Mesothelial cell of epicardium (in vitro differentiated cells): ENCODE results near the gene MAPK8IP3. TPM values are rescaled to one million over a fixed set of nuclear protein-coding genes. Genes with fewer than 3 reads are reported as not detected.

Experiments
- DNase-seq, 2 experiments: peaks; one replicate each; pipeline ENCODE4 v3.0.0; 2021; ENCODE audit warnings: low spot score in 2 of 2; ENCODE audit not compliant: unreplicated experiment in 2 of 2
- H3K27ac Mint-ChIP-seq: 2 replicates; pipeline ENCODE4 v1.8.0; 2021; ENCODE audit warnings: mixed read lengths
- H3K27me3 Mint-ChIP-seq: 2 replicates; pipeline ENCODE4 v1.8.0; 2021; ENCODE audit warnings: low read depth, mixed read lengths
- H3K36me3 Mint-ChIP-seq: 2 replicates; pipeline ENCODE4 v1.8.0; 2021; ENCODE audit warnings: mixed read lengths
- H3K4me1 Mint-ChIP-seq: 2 replicates; pipeline ENCODE4 v1.8.0; 2021; ENCODE audit warnings: mixed read lengths
- H3K4me3 Mint-ChIP-seq: 2 replicates; pipeline ENCODE4 v1.8.0; 2021; ENCODE audit warnings: mild to moderate bottlenecking, moderate library complexity, mixed read lengths
- H3K9me3 Mint-ChIP-seq: 2 replicates; pipeline ENCODE4 v1.8.0; 2021; ENCODE audit warnings: mixed read lengths
- total RNA-seq: library from RNA; stranded (reverse); gene quantifications from 3 replicates; pipeline ENCODE4 v1.2.1, GENCODE V29; 2021
- TF ChIP-seq, protein P1 (sequence below): fragments of 200-600 bp; sonication (generic); IDR thresholded peaks from one replicate; pipeline ENCODE4 v1.5.0; 2021; ENCODE audit warnings: antibody characterized with exemption; ENCODE audit not compliant: unreplicated experiment

Gene MAPK8IP3
- total RNA-seq, 1 donor from 2014 or later = 182 TPM

DNA sequence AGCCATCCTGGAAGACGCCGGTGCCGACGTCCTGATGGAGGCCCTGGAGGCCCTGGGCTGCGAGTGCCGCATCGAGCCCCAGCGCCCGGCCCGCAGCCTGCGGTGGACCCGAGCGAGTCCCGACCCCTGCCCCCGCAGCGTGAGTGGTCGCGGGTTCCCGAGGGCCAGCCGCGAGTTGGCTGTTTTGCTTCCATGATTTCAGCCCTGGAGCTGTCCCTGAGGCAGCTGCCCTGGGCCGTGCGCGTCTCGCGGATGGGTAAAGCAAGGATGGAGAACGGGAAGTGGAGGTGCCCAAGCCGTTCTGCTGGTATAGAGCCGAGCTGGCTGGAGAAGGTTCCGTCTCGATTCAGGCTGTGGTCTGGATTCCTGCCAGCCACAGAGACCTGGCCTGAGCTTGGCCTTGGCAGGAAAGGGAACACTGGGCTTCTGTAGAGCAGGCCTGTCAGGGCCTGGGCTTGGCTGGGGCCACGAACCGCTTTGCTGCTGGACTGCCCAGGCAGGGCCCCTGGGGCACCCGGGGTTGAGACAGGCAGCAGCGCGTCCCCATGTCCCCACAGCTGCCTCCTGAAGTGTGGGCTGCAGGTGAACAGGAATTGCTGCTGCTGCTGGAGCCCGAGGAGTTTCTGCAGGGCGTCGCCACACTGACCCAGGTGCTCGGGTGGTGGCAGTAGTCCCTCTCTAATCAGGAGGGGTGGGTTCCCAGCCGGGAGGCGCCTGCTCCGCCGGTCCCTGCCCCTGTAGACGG, 67.9 kb downstream of the MAPK8IP3 start:
- H3K36me3 Mint-ChIP-seq = no peaks in the 10 kb centered on the region
- TF ChIP-seq, protein P1, sequence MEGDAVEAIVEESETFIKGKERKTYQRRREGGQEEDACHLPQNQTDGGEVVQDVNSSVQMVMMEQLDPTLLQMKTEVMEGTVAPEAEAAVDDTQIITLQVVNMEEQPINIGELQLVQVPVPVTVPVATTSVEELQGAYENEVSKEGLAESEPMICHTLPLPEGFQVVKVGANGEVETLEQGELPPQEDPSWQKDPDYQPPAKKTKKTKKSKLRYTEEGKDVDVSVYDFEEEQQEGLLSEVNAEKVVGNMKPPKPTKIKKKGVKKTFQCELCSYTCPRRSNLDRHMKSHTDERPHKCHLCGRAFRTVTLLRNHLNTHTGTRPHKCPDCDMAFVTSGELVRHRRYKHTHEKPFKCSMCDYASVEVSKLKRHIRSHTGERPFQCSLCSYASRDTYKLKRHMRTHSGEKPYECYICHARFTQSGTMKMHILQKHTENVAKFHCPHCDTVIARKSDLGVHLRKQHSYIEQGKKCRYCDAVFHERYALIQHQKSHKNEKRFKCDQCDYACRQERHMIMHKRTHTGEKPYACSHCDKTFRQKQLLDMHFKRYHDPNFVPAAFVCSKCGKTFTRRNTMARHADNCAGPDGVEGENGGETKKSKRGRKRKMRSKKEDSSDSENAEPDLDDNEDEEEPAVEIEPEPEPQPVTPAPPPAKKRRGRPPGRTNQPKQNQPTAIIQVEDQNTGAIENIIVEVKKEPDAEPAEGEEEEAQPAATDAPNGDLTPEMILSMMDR = peak; percentile 37
- H3K27me3 Mint-ChIP-seq = no peaks in the 10 kb centered on the region
- H3K4me1 Mint-ChIP-seq = peaks cover 21% of the 10 kb centered on the region
- peak overlapping the region; percentile 94 for H3K4me3 Mint-ChIP-seq
- H3K27ac Mint-ChIP-seq = peak overlapping the region; percentile 34
- H3K9me3 Mint-ChIP-seq = no peaks in the 10 kb centered on the region
- DNase-seq = no peak

- no peak for DNase-seq
- H3K4me1 Mint-ChIP-seq = peaks cover 21% of the 10 kb centered on the region
- H3K9me3 Mint-ChIP-seq = no peaks in the 10 kb centered on the region
- H3K27ac Mint-ChIP-seq = no peak overlapping the region
- H3K36me3 Mint-ChIP-seq = no peaks in the 10 kb centered on the region
- no peaks in the 10 kb centered on the region for H3K27me3 Mint-ChIP-seq
- peak overlapping the region; percentile 94 for H3K4me3 Mint-ChIP-seq
- TF ChIP-seq, protein P1 = no peak
These were observed 68.4 kb downstream of the MAPK8IP3 start for GRCh38 chr16:1774448-1774780.

DNA sequence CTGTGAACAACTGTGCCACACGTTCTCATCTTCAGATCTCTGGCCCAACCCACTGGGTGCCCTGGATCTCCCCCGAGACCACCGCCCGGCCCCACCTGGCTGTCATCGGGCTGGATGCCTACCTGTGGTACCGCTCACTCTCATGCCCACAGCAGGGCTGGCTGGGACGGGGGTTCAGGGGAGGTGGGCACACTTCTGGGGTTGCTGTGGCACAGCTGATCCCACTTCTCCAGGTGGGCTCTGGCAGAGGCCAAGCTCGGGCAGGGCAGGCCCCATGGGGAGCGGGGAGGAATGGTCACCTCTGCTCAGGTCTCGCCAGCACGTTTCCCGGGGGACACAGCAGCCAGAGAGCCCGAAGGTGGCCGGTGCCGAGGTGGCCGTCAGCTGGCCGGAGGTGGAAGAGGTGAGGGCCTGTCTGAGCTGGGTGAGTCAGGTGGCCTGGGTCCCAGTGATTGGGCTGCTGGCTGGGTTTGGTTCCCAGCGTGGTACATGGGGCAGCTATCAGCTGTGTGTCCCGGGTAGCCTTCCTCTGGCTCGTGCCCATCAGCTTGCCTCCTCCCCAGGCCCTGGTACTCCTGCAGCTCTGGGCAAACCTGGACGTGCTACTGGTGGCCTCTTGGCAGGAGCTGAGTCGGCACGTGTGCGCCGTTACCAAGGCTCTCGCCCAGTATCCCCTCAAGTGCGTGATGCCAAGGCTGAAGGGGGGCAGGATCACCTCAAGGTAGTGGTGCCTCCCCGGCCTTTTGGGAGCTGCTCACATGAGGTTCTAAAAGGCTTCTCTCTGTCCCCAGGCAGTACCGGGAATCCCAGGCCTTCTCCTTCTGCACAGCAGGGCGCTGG, 69.2 kb downstream of the MAPK8IP3 start:
- Mint-ChIP-seq H3K4me1 (peaks cover 18% of the 10 kb centered on the region), H3K4me3 (peak overlapping the region; percentile 56), H3K36me3 (no peaks in the 10 kb centered on the region), H3K9me3 (no peaks in the 10 kb centered on the region), H3K27me3 (no peaks in the 10 kb centered on the region), H3K27ac (no peak overlapping the region)
- DNase-seq = no peak
- TF ChIP-seq, protein P1 = no peak

- TF ChIP-seq, protein P1 = no peak
- Mint-ChIP-seq H3K36me3 (no peaks in the 10 kb centered on the region), H3K9me3 (no peaks in the 10 kb centered on the region), H3K4me3 (peak overlapping the region; percentile 13), H3K4me1 (peaks cover 14% of the 10 kb centered on the region), H3K27ac (no peak overlapping the region), H3K27me3 (no peaks in the 10 kb centered on the region)
- DNase-seq = no peak
These were observed 70.1 kb downstream of the MAPK8IP3 start for GRCh38 chr16:1775846-1776671.

- Mint-ChIP-seq H3K9me3 (no peaks in the 10 kb centered on the region), H3K4me1 (peaks cover 19% of the 10 kb centered on the region), H3K27me3 (no peaks in the 10 kb centered on the region), H3K27ac (no peak overlapping the region), H3K36me3 (no peaks in the 10 kb centered on the region), H3K4me3 (peak overlapping the region; percentile 13)
- DNase-seq = no peak
- TF ChIP-seq, protein P1 = no peak
These were observed 70.6 kb downstream of the MAPK8IP3 start for GRCh38 chr16:1776672-1776955.
